GM12875 (cell line): Measurements from ENCODE around the gene ADCY1.

Source experiments
- H3K4me3 ChIP-seq: one replicate; pipeline ENCODE4 v1.5.1; 2011; ENCODE audit warnings: low read depth, low read length, control low read depth
- TF ChIP-seq, protein P1 (sequence below): IDR thresholded peaks from 2 replicates; pipeline ENCODE4 v1.5.1; 2011; ENCODE audit warnings: low read depth, mild to moderate bottlenecking, control low read depth, inconsistent platforms, low read length, moderate library complexity, borderline replicate concordance; ENCODE audit not compliant: insufficient read depth

ADCY1 gene

GRCh38 chr7:45711161-45711490 lies 137.0 kb downstream of the ADCY1 start:
- TF ChIP-seq, protein P1, sequence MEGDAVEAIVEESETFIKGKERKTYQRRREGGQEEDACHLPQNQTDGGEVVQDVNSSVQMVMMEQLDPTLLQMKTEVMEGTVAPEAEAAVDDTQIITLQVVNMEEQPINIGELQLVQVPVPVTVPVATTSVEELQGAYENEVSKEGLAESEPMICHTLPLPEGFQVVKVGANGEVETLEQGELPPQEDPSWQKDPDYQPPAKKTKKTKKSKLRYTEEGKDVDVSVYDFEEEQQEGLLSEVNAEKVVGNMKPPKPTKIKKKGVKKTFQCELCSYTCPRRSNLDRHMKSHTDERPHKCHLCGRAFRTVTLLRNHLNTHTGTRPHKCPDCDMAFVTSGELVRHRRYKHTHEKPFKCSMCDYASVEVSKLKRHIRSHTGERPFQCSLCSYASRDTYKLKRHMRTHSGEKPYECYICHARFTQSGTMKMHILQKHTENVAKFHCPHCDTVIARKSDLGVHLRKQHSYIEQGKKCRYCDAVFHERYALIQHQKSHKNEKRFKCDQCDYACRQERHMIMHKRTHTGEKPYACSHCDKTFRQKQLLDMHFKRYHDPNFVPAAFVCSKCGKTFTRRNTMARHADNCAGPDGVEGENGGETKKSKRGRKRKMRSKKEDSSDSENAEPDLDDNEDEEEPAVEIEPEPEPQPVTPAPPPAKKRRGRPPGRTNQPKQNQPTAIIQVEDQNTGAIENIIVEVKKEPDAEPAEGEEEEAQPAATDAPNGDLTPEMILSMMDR, result no peak
- no peak overlapping the region for H3K4me3 ChIP-seq

- H3K4me3 ChIP-seq, result no peak overlapping the region
- TF ChIP-seq, protein P1, result no peak
Observed at GRCh38 chr7:45712057-45712689, 138.0 kb downstream of the ADCY1 start.

DNA sequence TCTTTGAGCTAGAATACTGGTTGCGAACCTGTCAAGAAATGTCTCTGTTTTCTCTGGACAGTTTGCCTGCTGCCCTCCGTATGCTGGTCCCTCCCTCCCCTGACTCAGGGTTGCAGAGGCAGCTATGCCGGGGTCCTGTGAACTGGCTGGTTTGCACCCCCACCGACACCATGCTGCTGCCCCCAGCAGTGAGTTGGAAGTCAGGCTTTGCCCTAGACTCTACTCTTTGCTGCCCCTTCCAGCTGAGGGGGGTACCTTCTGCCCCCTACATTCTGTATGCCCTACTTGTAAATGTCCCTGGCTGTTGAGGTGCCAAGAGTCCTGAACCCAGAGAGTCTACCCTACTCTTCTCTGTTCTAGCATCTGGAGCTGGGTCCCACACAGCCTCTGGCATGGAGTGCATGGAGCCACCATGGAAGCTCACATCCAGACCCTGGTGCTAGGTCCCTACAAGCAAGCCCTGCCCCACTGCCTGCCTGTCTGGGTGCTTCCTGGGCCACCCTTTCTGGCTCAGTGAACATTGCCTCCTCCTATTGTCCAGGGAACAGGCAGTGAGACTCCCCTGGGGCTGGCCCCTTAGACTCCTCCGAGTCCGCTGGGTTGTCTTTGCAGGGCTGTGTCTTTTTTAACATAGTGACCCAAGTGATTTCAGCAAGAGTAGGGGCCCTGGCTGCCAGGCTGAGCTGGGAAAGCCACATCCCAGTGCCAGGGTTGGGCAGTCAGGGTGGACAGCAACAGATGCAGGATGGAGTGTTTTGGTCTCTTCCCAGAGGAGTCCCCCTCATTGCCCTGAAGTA lies 138.9 kb downstream of the ADCY1 start:
- H3K4me3 ChIP-seq, result no peak overlapping the region
- TF ChIP-seq, protein P1, result no peak

DNA sequence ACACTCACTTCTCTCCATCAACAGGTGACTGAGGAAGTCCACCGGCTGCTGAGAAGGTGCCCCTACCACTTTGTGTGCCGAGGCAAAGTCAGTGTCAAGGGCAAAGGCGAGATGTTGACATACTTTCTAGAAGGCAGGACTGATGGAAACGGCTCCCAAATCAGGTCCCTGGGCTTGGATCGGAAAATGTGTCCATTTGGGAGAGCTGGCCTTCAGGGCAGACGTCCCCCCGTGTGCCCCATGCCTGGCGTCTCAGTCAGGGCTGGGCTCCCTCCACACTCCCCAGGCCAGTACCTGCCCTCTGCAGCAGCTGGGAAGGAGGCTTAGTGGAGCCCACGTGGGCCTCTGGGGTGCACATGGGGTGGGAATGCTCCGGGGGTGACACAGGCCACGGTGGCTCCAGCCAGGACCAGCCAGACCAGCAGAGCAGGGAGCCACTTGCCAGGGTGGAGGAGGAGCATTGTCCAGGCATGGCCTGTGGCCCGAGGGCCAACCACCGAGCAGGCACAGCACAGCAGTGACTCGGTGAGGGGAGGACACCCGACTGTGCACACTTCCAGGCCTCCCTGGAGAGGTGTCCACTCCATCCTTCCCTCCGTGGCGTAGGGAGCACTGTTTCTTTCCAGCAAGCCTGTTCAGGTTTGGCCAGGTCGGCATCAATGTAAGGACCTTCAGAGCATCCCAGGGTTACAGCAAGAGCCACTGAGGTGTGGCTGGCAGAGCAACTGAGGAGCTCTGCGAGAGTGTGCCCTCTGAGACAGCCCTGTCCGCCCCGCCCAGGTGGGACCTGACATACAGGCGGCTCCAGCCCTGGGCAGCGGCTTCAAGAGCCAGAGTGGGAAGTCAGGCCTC lies 139.7 kb downstream of the ADCY1 start:
- H3K4me3 ChIP-seq, result no peak overlapping the region
- TF ChIP-seq, protein P1, result no peak

DNA sequence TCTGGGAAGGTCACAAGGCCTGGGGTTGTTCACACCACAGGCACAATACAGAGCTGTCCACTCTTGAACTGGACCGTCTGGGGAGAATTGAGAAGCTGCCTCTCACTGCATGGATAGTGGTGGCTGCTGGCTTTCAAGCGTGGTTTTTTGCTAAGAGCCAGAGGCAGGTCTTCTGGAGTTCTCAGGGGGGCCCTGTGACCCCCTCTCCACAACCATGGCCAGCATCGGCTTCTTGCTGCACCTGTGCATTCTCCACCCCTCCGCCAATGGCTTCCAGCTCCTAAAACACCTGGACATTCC lies 140.3 kb downstream of the ADCY1 start:
- TF ChIP-seq, protein P1, result no peak

GRCh38 chr7:45715471-45716352 lies 141.5 kb downstream of the ADCY1 start:
- TF ChIP-seq, protein P1, result no peak
- H3K4me3 ChIP-seq, result no peak overlapping the region

More for the DNA sequence above, 140.3 kb downstream of the ADCY1 start:
- no peak overlapping the region for H3K4me3 ChIP-seq
